ENCODE measurements around the gene SPECC1L. TPM values are rescaled to one million over a fixed set of nuclear protein-coding genes. Genes with fewer than 3 reads are reported as not detected.

The SPECC1L gene
- 26.0 and 31.5 TPM in 2 replicates for total RNA-seq

GRCh38 chr22:24270556-24271385 lies at the start of gene SPECC1L:
Gene SPECC1L, plus strand, starts transcription at chr22:24270831. Its CDS starts 31,401 bp downstream, at chr22:24302232.

GRCh38 chr22:24245030-24245431 lies 25.6 kb upstream of the SPECC1L start, which contains the start of gene GGT5:
Gene GGT5, minus strand, starts transcription at chr22:24245082. Its CDS starts 357 bp downstream, at chr22:24244725.

GRCh38 chr22:24427500-24428164 lies 157.0 kb downstream of the SPECC1L start, which contains the start of gene ADORA2A:
Gene ADORA2A, plus strand, starts transcription at chr22:24427599. Its CDS starts 5,806 bp downstream, at chr22:24433405.

Other genes starting within 250 kb of the SPECC1L start
- under 0.01 and 0.15 TPM in 2 replicates for gene SUSD2, start 89.3 kb upstream of the SPECC1L start, total RNA-seq
- 7.4 and 8.3 TPM in 2 replicates for gene GGT5, start 25.7 kb upstream of the SPECC1L start, total RNA-seq
- 4.8 and 6.8 TPM in 2 replicates for gene ADORA2A, start 156.8 kb downstream of the SPECC1L start, total RNA-seq
- gene UPB1, start 224.5 kb downstream of the SPECC1L start, total RNA-seq: 0.10 TPM in 1 of 2 replicates, not detected in the other

All from mammary microvascular endothelial cell (primary cell).